Right cardiac atrium (tissue), 5 donors: ENCODE data around the gene CNTNAP2. TPM values are rescaled to one million over a fixed set of nuclear protein-coding genes. Genes with fewer than 3 reads are reported as not detected.

Source experiments
- ATAC-seq, 2 donors: fragments of 200-7000 bp; cut with Tn5 transposase; one replicate each; pipeline versions ENCODE4 v1.8.0 to v1.9.1; 2020; ENCODE audit warnings: moderate library complexity in 2 of 2, mild to moderate bottlenecking in 1 of 2
- DNase-seq, 3 donors: peaks; one replicate each; pipeline ENCODE4 v3.0.0-alpha.2; 2020
- H3K27ac ChIP-seq: one replicate; pipeline ENCODE4 v1.5.1; 2013; ENCODE audit warnings: mild to moderate bottlenecking, low read length, control low read depth, moderate library complexity
- H3K27me3 ChIP-seq: one replicate; pipeline ENCODE4 v1.6.1; 2013; ENCODE audit not compliant: control insufficient read depth, insufficient read depth
- H3K4me1 ChIP-seq: one replicate; pipeline ENCODE4 v1.6.1; 2013; ENCODE audit warnings: low read length; ENCODE audit not compliant: control insufficient read depth, insufficient read depth
- H3K4me3 ChIP-seq: one replicate; pipeline ENCODE4 v1.5.1; 2013; ENCODE audit warnings: low read length, control low read depth
- H3K9me3 ChIP-seq: one replicate; pipeline ENCODE4 v1.6.1; 2013; ENCODE audit warnings: low read length; ENCODE audit not compliant: control insufficient read depth
- WGBS: extraction: QIAGEN DNeasy Blood & Tissue Kit; methylation state at CpG from one replicate; pipeline ENCODE4 v1.1.7; 2013; 5-methylcytosine and 5-hydroxymethylcytosine counted together
- intact Hi-C, 4 donors: fragments of 100-400 bp; cut with DNase I; formaldehyde crosslinking; loops; one replicate each; pipeline versions ENCODE4 v1.11.0 to v1.14.0; 2022 to 2023
- polyA plus RNA-seq: library from polyadenylated mRNA; stranded (reverse); fragments of 200-250 nt; gene quantifications from one replicate; pipeline ENCODE4 v1.2.3, GENCODE V29; 2013
- total RNA-seq, 4 donors: library from RNA; stranded (reverse); fragmentation: NEBNext Ultra II Directional; extraction: Animal tissue kit (Norgen Biotek cat#: 25700); gene quantifications; one replicate each; pipeline ENCODE4 v1.2.1, GENCODE V29; 2021
- donor health status: healthy with polysubstance abuse.
- donor health status: DM: no; HTN: yes; CAD: no.
- donor health status: DM: no; HTN: no; CAD: no.
- donor health status: DM: no; HTN: yes; CAD: no; lungs with severe emphysema.
- donor health status: DM: yes; HTN: yes; CAD: no.

CNTNAP2 gene
- total and polyA plus RNA-seq, 5 donors, result 0.23 to 1.7 (median 0.91) TPM; not detected in 1

GRCh38 chr7:147400925-147401324 is 1284.3 kb downstream of the CNTNAP2 start:
- Histone ChIP-seq H3K4me1 (no peaks in the 10 kb centered on the region), H3K27ac (no peak overlapping the region), H3K9me3 (no peaks in the 10 kb centered on the region), H3K4me3 (no peak overlapping the region), H3K27me3 (no peaks in the 10 kb centered on the region)
- intact Hi-C loops, result no loop called here
- DNase-seq (no peak), ATAC-seq (no peak)
- 50% methylated on average over 1 of the region's 1 CpG for WGBS

GRCh38 chr7:147405621-147406020 is 1289.0 kb downstream of the CNTNAP2 start:
- H3K4me1 ChIP-seq, result no peaks in the 10 kb centered on the region
- DNase-seq (no peak), ATAC-seq (no peak)
- WGBS, result 89% methylated on average over 4 of the region's 4 CpGs
- no peak overlapping the region for H3K27ac ChIP-seq
- no peaks in the 10 kb centered on the region for H3K9me3 ChIP-seq
- H3K4me3 ChIP-seq, result no peak overlapping the region
- no peaks in the 10 kb centered on the region for H3K27me3 ChIP-seq
- intact Hi-C loops, result no loop called here

GRCh38 chr7:147406521-147407135 is 1290.0 kb downstream of the CNTNAP2 start:
- Histone ChIP-seq H3K4me3 (no peak overlapping the region), H3K4me1 (no peaks in the 10 kb centered on the region), H3K27ac (no peak overlapping the region), H3K27me3 (no peaks in the 10 kb centered on the region), H3K9me3 (no peaks in the 10 kb centered on the region)
- ATAC-seq (no peak), DNase-seq (no peak)
- 41% methylated on average over 3 of the region's 3 CpGs for WGBS
- intact Hi-C loops, result no loop called here

GRCh38 chr7:147411096-147411495 is 1294.5 kb downstream of the CNTNAP2 start:
- intact Hi-C loops, result no loop called here
- Histone ChIP-seq H3K9me3 (no peaks in the 10 kb centered on the region), H3K27me3 (no peaks in the 10 kb centered on the region), H3K4me3 (no peak overlapping the region), H3K4me1 (no peaks in the 10 kb centered on the region), H3K27ac (no peak overlapping the region)
- no peak for ATAC-seq
- DNase-seq, result no peak

GRCh38 chr7:147412109-147412508 is 1295.5 kb downstream of the CNTNAP2 start:
- no peak overlapping the region for H3K4me3 ChIP-seq
- ATAC-seq, result no peak
- H3K9me3 ChIP-seq, result no peaks in the 10 kb centered on the region
- no peak overlapping the region for H3K27ac ChIP-seq
- no peak for DNase-seq
- H3K27me3 ChIP-seq, result no peaks in the 10 kb centered on the region
- 63% methylated on average over 2 of the region's 2 CpGs for WGBS
- intact Hi-C loops, result no loop called here
- H3K4me1 ChIP-seq, result no peaks in the 10 kb centered on the region

- H3K27ac ChIP-seq, result no peak overlapping the region
- DNase-seq (no peak), ATAC-seq (no peak)
- no peak overlapping the region for H3K4me3 ChIP-seq
- no peaks in the 10 kb centered on the region for H3K27me3 ChIP-seq
- intact Hi-C loops, result no loop called here
- H3K4me1 ChIP-seq, result no peaks in the 10 kb centered on the region
- H3K9me3 ChIP-seq, result no peaks in the 10 kb centered on the region
- WGBS, result 47% methylated on average over 8 of the region's 8 CpGs
These were observed 1296.4 kb downstream of the CNTNAP2 start for GRCh38 chr7:147412782-147413556.

- Histone ChIP-seq H3K4me3 (no peak overlapping the region), H3K27me3 (no peaks in the 10 kb centered on the region), H3K4me1 (no peaks in the 10 kb centered on the region), H3K9me3 (no peaks in the 10 kb centered on the region), H3K27ac (no peak overlapping the region)
- DNase-seq (no peak), ATAC-seq (no peak)
- intact Hi-C loops, result no loop called here
These were observed 1296.9 kb downstream of the CNTNAP2 start for GRCh38 chr7:147413557-147413870.

- Histone ChIP-seq H3K27me3 (no peaks in the 10 kb centered on the region), H3K4me3 (no peak overlapping the region), H3K9me3 (no peaks in the 10 kb centered on the region), H3K27ac (no peak overlapping the region), H3K4me1 (no peaks in the 10 kb centered on the region)
- WGBS, result 75% methylated on average over 1 of the region's 1 CpG
- ATAC-seq, result no peak
- no peak for DNase-seq
- intact Hi-C loops, result no loop called here
These were observed 1299.4 kb downstream of the CNTNAP2 start for GRCh38 chr7:147415991-147416390.

GRCh38 chr7:147418966-147419365 is 1302.4 kb downstream of the CNTNAP2 start:
- ATAC-seq (no peak), DNase-seq (no peak)
- no peak overlapping the region for H3K27ac ChIP-seq
- no peaks in the 10 kb centered on the region for H3K4me1 ChIP-seq
- H3K27me3 ChIP-seq, result no peaks in the 10 kb centered on the region
- intact Hi-C loops, result no loop called here
- H3K4me3 ChIP-seq, result no peak overlapping the region
- 72% methylated on average over 3 of the region's 3 CpGs for WGBS
- no peaks in the 10 kb centered on the region for H3K9me3 ChIP-seq

GRCh38 chr7:147423875-147424274 is 1307.3 kb downstream of the CNTNAP2 start:
- no peaks in the 10 kb centered on the region for H3K9me3 ChIP-seq
- H3K27ac ChIP-seq, result no peak overlapping the region
- intact Hi-C loops, result no loop called here
- H3K4me1 ChIP-seq, result no peaks in the 10 kb centered on the region
- DNase-seq (no peak), ATAC-seq (no peak)
- 95% methylated on average over 1 of the region's 1 CpG for WGBS
- H3K4me3 ChIP-seq, result no peak overlapping the region
- H3K27me3 ChIP-seq, result no peaks in the 10 kb centered on the region

GRCh38 chr7:147428075-147428474 is 1311.5 kb downstream of the CNTNAP2 start:
- Histone ChIP-seq H3K4me3 (no peak overlapping the region), H3K27me3 (no peaks in the 10 kb centered on the region), H3K9me3 (no peaks in the 10 kb centered on the region), H3K4me1 (no peaks in the 10 kb centered on the region), H3K27ac (no peak overlapping the region)
- ATAC-seq, result no peak
- intact Hi-C loops, result no loop called here
- WGBS, result 91% methylated on average over 1 of the region's 1 CpG
- no peak for DNase-seq

- ATAC-seq, result no peak
- intact Hi-C loops, result no loop called here
These were observed 1313.4 kb downstream of the CNTNAP2 start for GRCh38 chr7:147429961-147430360.

More at GRCh38 chr7:147429961-147430360, 1313.4 kb downstream of the CNTNAP2 start:
- no peak overlapping the region for H3K27ac ChIP-seq
- no peaks in the 10 kb centered on the region for H3K4me1 ChIP-seq
- H3K27me3 ChIP-seq, result no peaks in the 10 kb centered on the region
- no peaks in the 10 kb centered on the region for H3K9me3 ChIP-seq
- DNase-seq, result no peak
- H3K4me3 ChIP-seq, result no peak overlapping the region
